Subcutaneous adipose tissue (tissue), 4 donors: ENCODE measurements around the gene ZNF41. TPM values are rescaled to one million over a fixed set of nuclear protein-coding genes. Genes with fewer than 3 reads are reported as not detected.

ENCODE experiments used
- CTCF ChIP-seq: fragments of 450-650 bp; IDR thresholded peaks from one replicate; pipeline ENCODE4 v1.5.1; 2016; ENCODE audit warnings: low read depth, mild to moderate bottlenecking, control low read depth, antibody characterized with exemption, moderate library complexity
- total RNA-seq, 4 donors: library from RNA; depleted of rRNA; stranded (reverse); fragments of >200 nt; gene quantifications; one replicate each; pipeline ENCODE4 v1.1.0, GENCODE V29; 2016

Gene ZNF41
- total RNA-seq, 4 donors from 2014 or later, result 6.6 to 13.0 (median 9.4) TPM

GRCh38 chrX:47482065-47482511 lies 934 bp downstream of the ZNF41 start:
- TF ChIP-seq CTCF, result no peak

GRCh38 chrX:47481160-47481559 lies 1.9 kb downstream of the ZNF41 start:
- no peak for TF ChIP-seq CTCF

- TF ChIP-seq CTCF, result no peak
Observed at GRCh38 chrX:47480576-47480975, 2.4 kb downstream of the ZNF41 start.

GRCh38 chrX:47475476-47475875 lies 7.5 kb downstream of the ZNF41 start:
- TF ChIP-seq CTCF, result no peak

- TF ChIP-seq CTCF, result no peak
Observed at GRCh38 chrX:47467106-47467505, 15.9 kb downstream of the ZNF41 start.

GRCh38 chrX:47460561-47460960 lies 22.5 kb downstream of the ZNF41 start:
- no peak for TF ChIP-seq CTCF

- no peak for TF ChIP-seq CTCF
Observed at GRCh38 chrX:47458528-47458927, 24.5 kb downstream of the ZNF41 start.
